ENCODE results near the gene RMRP.

The RMRP gene

DNA sequence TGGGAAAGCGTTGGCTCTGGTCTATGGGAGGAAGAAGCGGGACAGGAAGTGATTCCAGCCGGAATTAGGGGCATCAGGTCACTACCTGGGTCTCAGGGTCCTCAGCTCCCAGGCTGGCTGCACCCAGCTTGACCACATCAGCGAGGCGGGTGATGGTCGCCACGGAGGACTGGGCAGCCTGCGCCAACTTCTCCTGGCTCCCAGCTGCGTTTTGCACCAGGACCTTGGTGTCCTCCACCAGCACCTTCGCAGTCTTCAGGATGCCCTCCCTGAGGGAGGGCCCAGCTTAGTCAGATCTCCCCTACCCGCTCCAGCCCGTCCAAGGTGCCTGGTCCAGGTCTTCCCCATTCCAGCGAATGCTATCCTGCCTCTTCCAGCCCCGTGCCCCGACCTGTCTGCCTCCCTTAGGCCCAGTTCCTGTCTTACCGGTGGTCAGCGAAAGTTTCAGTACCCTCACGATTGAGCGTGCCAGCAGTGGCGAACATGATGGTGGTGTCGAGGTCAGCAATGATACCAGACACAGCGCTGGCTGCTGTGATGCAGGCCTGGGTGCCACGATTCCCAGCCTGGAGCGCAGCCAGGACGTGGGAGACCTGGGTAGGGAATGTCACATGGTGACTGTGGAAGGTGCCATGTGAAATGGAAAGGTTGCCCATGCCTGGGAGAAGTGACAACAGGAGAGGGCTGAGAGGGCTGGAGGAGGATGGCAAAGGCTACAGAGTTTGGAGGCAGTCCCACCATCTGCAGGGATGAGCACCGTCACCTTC lies 46.3 kb upstream of the RMRP start (continued):
- TF ChIP-seq, protein P1, sequence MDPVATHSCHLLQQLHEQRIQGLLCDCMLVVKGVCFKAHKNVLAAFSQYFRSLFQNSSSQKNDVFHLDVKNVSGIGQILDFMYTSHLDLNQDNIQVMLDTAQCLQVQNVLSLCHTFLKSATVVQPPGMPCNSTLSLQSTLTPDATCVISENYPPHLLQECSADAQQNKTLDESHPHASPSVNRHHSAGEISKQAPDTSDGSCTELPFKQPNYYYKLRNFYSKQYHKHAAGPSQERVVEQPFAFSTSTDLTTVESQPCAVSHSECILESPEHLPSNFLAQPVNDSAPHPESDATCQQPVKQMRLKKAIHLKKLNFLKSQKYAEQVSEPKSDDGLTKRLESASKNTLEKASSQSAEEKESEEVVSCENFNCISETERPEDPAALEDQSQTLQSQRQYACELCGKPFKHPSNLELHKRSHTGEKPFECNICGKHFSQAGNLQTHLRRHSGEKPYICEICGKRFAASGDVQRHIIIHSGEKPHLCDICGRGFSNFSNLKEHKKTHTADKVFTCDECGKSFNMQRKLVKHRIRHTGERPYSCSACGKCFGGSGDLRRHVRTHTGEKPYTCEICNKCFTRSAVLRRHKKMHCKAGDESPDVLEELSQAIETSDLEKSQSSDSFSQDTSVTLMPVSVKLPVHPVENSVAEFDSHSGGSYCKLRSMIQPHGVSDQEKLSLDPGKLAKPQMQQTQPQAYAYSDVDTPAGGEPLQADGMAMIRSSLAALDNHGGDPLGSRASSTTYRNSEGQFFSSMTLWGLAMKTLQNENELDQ (tag by site-specific recombination; IDR thresholded peaks at IDR 0.05; ENCODE audit: low read depth) = no peak
- TF ChIP-seq, protein P2, sequence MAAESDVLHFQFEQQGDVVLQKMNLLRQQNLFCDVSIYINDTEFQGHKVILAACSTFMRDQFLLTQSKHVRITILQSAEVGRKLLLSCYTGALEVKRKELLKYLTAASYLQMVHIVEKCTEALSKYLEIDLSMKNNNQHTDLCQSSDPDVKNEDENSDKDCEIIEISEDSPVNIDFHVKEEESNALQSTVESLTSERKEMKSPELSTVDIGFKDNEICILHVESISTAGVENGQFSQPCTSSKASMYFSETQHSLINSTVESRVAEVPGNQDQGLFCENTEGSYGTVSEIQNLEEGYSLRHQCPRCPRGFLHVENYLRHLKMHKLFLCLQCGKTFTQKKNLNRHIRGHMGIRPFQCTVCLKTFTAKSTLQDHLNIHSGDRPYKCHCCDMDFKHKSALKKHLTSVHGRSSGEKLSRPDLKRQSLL (tag by site-specific recombination; IDR thresholded peaks at IDR 0.05) = no peak
- no peak for TF ChIP-seq ZFP69B (tag by site-specific recombination; IDR thresholded peaks at IDR 0.05)
- no peak for TF ChIP-seq ZNF184 (tag by site-specific recombination; IDR thresholded peaks at IDR 0.05)

DNA sequence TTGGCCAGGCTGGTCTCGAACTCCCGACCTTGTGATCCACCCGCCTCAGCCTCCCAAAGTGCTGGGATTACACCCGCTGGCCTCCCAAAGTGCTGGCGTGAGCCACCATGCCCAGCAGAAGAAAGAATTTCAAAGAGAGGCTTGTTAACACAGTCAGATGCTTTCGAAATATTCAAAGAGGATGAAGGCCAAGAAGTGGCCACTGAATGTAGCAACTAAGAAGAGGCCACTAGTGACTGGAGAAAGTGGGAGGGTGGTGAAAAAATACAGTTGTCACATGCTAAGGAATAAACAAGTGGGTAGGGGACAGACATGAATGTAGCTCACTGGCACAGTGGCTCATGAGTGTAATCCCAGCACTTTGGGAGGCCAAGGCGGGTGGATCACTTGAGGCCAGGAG lies 44.9 kb upstream of the RMRP start:
- H3K27ac ChIP-seq (ENCODE audit: extremely low read depth, low read depth, low read length) = no peak overlapping the region
- peaks cover 38 to 100% of the 10 kb centered on the region in 2 experiments for H3K36me3 ChIP-seq (ENCODE audit: control insufficient read depth in 2 of 2, insufficient read depth in 1 of 2, low read length in 2 of 2)
- H3K4me1 ChIP-seq (ENCODE audit: control insufficient read depth, insufficient read depth, low read length) = no peaks in the 10 kb centered on the region
- POLR2A ChIA-PET = interaction anchor here (1.2 kb wide), 1 partner anchor 9 kb away, joined by 3 read pairs; no protein-coding TSS in a partner anchor
- TF ChIP-seq REPIN1 (tag by site-specific recombination; IDR thresholded peaks at IDR 0.05; ENCODE audit: low read depth) (no peak), ZSCAN23 (tag by site-specific recombination; IDR thresholded peaks at IDR 0.05) (no peak), ZEB2 (tag by site-specific recombination; IDR thresholded peaks at IDR 0.05) (no peak), ZFP41 (tag by site-specific recombination; IDR thresholded peaks at IDR 0.05; ENCODE audit: borderline replicate concordance) (no peak)
- TF ChIP-seq, protein P3, sequence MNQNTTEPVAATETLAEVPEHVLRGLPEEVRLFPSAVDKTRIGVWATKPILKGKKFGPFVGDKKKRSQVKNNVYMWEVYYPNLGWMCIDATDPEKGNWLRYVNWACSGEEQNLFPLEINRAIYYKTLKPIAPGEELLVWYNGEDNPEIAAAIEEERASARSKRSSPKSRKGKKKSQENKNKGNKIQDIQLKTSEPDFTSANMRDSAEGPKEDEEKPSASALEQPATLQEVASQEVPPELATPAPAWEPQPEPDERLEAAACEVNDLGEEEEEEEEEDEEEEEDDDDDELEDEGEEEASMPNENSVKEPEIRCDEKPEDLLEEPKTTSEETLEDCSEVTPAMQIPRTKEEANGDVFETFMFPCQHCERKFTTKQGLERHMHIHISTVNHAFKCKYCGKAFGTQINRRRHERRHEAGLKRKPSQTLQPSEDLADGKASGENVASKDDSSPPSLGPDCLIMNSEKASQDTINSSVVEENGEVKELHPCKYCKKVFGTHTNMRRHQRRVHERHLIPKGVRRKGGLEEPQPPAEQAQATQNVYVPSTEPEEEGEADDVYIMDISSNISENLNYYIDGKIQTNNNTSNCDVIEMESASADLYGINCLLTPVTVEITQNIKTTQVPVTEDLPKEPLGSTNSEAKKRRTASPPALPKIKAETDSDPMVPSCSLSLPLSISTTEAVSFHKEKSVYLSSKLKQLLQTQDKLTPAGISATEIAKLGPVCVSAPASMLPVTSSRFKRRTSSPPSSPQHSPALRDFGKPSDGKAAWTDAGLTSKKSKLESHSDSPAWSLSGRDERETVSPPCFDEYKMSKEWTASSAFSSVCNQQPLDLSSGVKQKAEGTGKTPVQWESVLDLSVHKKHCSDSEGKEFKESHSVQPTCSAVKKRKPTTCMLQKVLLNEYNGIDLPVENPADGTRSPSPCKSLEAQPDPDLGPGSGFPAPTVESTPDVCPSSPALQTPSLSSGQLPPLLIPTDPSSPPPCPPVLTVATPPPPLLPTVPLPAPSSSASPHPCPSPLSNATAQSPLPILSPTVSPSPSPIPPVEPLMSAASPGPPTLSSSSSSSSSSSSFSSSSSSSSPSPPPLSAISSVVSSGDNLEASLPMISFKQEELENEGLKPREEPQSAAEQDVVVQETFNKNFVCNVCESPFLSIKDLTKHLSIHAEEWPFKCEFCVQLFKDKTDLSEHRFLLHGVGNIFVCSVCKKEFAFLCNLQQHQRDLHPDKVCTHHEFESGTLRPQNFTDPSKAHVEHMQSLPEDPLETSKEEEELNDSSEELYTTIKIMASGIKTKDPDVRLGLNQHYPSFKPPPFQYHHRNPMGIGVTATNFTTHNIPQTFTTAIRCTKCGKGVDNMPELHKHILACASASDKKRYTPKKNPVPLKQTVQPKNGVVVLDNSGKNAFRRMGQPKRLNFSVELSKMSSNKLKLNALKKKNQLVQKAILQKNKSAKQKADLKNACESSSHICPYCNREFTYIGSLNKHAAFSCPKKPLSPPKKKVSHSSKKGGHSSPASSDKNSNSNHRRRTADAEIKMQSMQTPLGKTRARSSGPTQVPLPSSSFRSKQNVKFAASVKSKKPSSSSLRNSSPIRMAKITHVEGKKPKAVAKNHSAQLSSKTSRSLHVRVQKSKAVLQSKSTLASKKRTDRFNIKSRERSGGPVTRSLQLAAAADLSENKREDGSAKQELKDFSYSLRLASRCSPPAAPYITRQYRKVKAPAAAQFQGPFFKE (tag by site-specific recombination; IDR thresholded peaks at IDR 0.05; ENCODE audit: borderline replicate concordance) = no peak
- no peak overlapping the region for H3K4me3 ChIP-seq (ENCODE audit: low read depth, low read length)
- CTCF ChIA-PET = interaction anchor here (1.2 kb wide), 1 partner anchor 9 kb away, joined by 4 read pairs; no protein-coding TSS in a partner anchor
- no peaks in the 10 kb centered on the region for H3K9me3 ChIP-seq (ENCODE audit: control insufficient read depth, insufficient read depth, low read depth, low read length)

DNA sequence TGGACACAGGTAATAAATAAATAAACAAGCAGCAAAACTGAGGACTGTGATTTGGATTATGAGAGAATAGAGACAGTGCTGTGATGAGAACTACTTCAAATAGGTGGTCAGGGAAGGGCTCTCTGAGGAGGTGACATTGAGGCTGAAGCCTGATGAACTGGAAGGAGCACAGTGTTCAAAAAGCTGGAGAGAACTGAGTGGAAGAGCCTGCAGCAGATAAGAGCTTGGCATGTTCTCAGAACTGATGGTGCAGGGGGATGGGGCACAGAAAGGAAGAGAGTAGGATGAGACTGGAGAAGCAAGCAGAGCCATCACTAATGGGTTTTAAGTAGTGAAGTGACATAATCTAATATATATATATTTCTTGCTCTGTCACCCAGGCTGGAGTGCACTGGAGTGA lies 43.1 kb upstream of the RMRP start:
- no peak overlapping the region for H3K4me3 ChIP-seq (ENCODE audit: low read depth, low read length)
- no peaks in the 10 kb centered on the region for H3K9me3 ChIP-seq (ENCODE audit: control insufficient read depth, insufficient read depth, low read depth, low read length)
- ChIA-PET CTCF (interaction anchor here (0.7 to 1.2 kb wide), 6 partner anchors 8 to 54 kb away, joined by 3 to 5 read pairs (median 3); partner anchors contain the start of gene ARHGEF39), POLR2A (interaction anchor here (0.6 to 1.3 kb wide), 3 partner anchors 27 to 56 kb away, joined by 3 read pairs; partner anchors contain the start of genes CREB3 and TLN1)
- H3K36me3 ChIP-seq (ENCODE audit: control insufficient read depth in 2 of 2, insufficient read depth in 1 of 2, low read length in 2 of 2) = peaks cover 27 to 100% of the 10 kb centered on the region in 2 experiments
- H3K27ac ChIP-seq (ENCODE audit: extremely low read depth, low read depth, low read length) = no peak overlapping the region
- no peaks in the 10 kb centered on the region for H3K4me1 ChIP-seq (ENCODE audit: control insufficient read depth, insufficient read depth, low read length)
- TF ChIP-seq WT1 (tag by site-specific recombination; IDR thresholded peaks at IDR 0.05) (no peak), ZNF132 (tag by site-specific recombination; IDR thresholded peaks at IDR 0.05; ENCODE audit: borderline replicate concordance) (no peak), ZNF660 (tag by site-specific recombination; IDR thresholded peaks at IDR 0.05) (no peak), TRIM28 (IDR thresholded peaks at IDR 0.05; ENCODE audit: borderline replicate concordance, low read length) (no peak), SP2 (tag by site-specific recombination; IDR thresholded peaks at IDR 0.05) (no peak), ZNF335 (tag by site-specific recombination; conservative IDR thresholded peaks at IDR 0.05) (no peak), ZBTB21 (tag by site-specific recombination; IDR thresholded peaks at IDR 0.05) (no peak), ZFP69B (tag by site-specific recombination; IDR thresholded peaks at IDR 0.05) (no peak), SP3 (tag by site-specific recombination; IDR thresholded peaks at IDR 0.05) (no peak)
- TF ChIP-seq, protein P4, sequence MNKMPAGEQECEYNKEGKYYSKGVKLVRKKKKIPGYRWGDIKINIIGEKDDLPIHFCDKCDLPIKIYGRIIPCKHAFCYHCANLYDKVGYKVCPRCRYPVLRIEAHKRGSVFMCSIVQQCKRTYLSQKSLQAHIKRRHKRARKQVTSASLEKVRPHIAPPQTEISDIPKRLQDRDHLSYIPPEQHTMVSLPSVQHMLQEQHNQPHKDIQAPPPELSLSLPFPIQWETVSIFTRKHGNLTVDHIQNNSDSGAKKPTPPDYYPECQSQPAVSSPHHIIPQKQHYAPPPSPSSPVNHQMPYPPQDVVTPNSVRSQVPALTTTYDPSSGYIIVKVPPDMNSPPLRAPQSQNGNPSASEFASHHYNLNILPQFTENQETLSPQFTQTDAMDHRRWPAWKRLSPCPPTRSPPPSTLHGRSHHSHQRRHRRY (tag by site-specific recombination; IDR thresholded peaks at IDR 0.05) = no peak
- TF ChIP-seq, protein P5, sequence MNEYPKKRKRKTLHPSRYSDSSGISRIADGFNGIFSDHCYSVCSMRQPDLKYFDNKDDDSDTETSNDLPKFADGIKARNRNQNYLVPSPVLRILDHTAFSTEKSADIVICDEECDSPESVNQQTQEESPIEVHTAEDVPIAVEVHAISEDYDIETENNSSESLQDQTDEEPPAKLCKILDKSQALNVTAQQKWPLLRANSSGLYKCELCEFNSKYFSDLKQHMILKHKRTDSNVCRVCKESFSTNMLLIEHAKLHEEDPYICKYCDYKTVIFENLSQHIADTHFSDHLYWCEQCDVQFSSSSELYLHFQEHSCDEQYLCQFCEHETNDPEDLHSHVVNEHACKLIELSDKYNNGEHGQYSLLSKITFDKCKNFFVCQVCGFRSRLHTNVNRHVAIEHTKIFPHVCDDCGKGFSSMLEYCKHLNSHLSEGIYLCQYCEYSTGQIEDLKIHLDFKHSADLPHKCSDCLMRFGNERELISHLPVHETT (tag by site-specific recombination; IDR thresholded peaks at IDR 0.05) = no peak

Measured in HEK293 (cell line).